Measurements from ENCODE around the gene ADAMTSL3. TPM values are rescaled to one million over a fixed set of nuclear protein-coding genes. Genes with fewer than 3 reads are reported as not detected.
A peak's percentile ranks its signal among the peaks of the same experiment; 100 is the strongest.

Gene ADAMTSL3
- total RNA-seq, 1 experiment from 2014 or later = 1.8 TPM

DNA sequence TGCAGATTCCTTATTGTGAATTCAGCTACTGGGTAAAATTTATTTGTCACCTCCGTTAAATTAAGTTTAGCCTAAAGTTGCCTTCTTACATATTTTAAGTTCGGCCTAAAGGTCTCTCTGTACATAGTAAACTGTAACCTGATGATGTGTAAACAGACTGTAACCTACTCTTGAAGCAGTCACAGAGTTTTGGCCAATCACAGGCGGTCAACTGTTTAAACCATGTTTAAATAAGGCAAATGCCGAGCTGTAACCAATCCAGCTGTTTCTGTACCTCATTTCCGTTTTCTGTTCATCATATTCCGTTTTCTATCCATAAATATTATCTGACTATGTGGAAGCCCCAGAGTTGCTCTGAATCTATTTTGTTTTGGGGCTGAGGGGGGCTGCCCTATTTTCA lies 2.4 kb upstream of the ADAMTSL3 start (continued):
- TF ChIP-seq, protein P1, sequence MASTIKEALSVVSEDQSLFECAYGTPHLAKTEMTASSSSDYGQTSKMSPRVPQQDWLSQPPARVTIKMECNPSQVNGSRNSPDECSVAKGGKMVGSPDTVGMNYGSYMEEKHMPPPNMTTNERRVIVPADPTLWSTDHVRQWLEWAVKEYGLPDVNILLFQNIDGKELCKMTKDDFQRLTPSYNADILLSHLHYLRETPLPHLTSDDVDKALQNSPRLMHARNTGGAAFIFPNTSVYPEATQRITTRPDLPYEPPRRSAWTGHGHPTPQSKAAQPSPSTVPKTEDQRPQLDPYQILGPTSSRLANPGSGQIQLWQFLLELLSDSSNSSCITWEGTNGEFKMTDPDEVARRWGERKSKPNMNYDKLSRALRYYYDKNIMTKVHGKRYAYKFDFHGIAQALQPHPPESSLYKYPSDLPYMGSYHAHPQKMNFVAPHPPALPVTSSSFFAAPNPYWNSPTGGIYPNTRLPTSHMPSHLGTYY (CRISPR knock-in tag; IDR thresholded peaks at IDR 0.05) = no peak
- TF ChIP-seq ZNF138 (CRISPR knock-in tag; conservative IDR thresholded peaks at IDR 0.05) = no peak
- no peak for TF ChIP-seq ESRRA (CRISPR knock-in tag; IDR thresholded peaks at IDR 0.05; ENCODE audit: borderline replicate concordance)
- TF ChIP-seq FOXP1 (CRISPR knock-in tag; IDR thresholded peaks at IDR 0.05; ENCODE audit: borderline replicate concordance) = no peak
- TF ChIP-seq, protein P2, sequence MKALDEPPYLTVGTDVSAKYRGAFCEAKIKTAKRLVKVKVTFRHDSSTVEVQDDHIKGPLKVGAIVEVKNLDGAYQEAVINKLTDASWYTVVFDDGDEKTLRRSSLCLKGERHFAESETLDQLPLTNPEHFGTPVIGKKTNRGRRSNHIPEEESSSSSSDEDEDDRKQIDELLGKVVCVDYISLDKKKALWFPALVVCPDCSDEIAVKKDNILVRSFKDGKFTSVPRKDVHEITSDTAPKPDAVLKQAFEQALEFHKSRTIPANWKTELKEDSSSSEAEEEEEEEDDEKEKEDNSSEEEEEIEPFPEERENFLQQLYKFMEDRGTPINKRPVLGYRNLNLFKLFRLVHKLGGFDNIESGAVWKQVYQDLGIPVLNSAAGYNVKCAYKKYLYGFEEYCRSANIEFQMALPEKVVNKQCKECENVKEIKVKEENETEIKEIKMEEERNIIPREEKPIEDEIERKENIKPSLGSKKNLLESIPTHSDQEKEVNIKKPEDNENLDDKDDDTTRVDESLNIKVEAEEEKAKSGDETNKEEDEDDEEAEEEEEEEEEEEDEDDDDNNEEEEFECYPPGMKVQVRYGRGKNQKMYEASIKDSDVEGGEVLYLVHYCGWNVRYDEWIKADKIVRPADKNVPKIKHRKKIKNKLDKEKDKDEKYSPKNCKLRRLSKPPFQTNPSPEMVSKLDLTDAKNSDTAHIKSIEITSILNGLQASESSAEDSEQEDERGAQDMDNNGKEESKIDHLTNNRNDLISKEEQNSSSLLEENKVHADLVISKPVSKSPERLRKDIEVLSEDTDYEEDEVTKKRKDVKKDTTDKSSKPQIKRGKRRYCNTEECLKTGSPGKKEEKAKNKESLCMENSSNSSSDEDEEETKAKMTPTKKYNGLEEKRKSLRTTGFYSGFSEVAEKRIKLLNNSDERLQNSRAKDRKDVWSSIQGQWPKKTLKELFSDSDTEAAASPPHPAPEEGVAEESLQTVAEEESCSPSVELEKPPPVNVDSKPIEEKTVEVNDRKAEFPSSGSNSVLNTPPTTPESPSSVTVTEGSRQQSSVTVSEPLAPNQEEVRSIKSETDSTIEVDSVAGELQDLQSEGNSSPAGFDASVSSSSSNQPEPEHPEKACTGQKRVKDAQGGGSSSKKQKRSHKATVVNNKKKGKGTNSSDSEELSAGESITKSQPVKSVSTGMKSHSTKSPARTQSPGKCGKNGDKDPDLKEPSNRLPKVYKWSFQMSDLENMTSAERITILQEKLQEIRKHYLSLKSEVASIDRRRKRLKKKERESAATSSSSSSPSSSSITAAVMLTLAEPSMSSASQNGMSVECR (CRISPR knock-in tag; IDR thresholded peaks at IDR 0.05; ENCODE audit: borderline replicate concordance) = no peak

DNA sequence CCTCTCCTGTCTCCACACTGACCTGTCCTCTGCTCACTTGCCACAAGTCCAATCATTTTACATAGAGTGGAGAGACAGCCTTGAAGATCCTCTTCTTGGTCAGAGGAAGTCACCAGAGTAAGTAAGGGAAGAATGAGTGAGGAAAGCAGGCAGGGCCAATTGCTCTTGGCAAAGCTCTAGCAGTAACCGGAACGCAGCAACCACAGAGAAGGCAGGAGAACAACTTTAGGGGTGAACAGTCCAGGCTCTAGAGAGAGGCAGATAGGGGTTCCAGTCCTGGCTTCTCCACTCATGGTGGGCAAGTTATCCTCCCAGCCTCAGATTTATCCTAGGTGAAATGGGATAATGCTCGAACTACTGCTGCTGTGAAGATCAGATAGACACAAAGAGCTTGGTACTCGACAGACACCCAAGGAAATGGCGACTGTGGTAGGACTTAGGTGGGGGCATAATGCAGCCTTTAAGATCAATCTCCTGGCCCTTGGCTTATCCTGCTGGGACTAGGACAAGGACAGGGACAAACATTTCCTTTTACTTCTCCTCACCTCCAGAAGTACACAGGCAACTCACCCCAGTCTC lies 1.2 kb upstream of the ADAMTSL3 start:
- H3K27me3 Mint-ChIP-seq (ENCODE audit: low read depth) = peaks cover 62% of the 10 kb centered on the region
- ChIA-PET CTCF (interaction anchor here (0.6 to 1.6 kb wide), 4 partner anchors 8 to 444 kb away, joined by 3 to 9 read pairs (median 7); no protein-coding TSS in a partner anchor), POLR2A (no interaction called here)
- no peaks in the 10 kb centered on the region for H3K9me3 Mint-ChIP-seq
- H3K4me1 Mint-ChIP-seq = peaks cover 24% of the 10 kb centered on the region
- no peak overlapping the region for H3K27ac Mint-ChIP-seq
- no peak for DNase-seq (ENCODE audit: low spot score)
- H3K36me3 Mint-ChIP-seq = no peaks in the 10 kb centered on the region
- peak overlapping the region; percentile 61 for H3K4me3 Mint-ChIP-seq
- no peak for ATAC-seq
- TF ChIP-seq CREM (CRISPR knock-in tag; IDR thresholded peaks at IDR 0.05) (no peak), HMGA2 (CRISPR knock-in tag; IDR thresholded peaks at IDR 0.05) (no peak), NR3C1 (CRISPR knock-in tag; conservative IDR thresholded peaks at IDR 0.05; ENCODE audit: low read depth) (no peak), ZNF219 (CRISPR knock-in tag; IDR thresholded peaks at IDR 0.05; ENCODE audit: borderline replicate concordance) (no peak), FOXJ3 (CRISPR knock-in tag; IDR thresholded peaks at IDR 0.05; ENCODE audit: borderline replicate concordance) (no peak), MYBL2 (CRISPR knock-in tag; IDR thresholded peaks at IDR 0.05) (no peak), ZNF671 (CRISPR knock-in tag; IDR thresholded peaks at IDR 0.05) (no peak), ZNF232 (CRISPR knock-in tag; IDR thresholded peaks at IDR 0.05) (no peak), ETV6 (CRISPR knock-in tag; IDR thresholded peaks at IDR 0.05) (no peak)
- TF ChIP-seq, protein P3, sequence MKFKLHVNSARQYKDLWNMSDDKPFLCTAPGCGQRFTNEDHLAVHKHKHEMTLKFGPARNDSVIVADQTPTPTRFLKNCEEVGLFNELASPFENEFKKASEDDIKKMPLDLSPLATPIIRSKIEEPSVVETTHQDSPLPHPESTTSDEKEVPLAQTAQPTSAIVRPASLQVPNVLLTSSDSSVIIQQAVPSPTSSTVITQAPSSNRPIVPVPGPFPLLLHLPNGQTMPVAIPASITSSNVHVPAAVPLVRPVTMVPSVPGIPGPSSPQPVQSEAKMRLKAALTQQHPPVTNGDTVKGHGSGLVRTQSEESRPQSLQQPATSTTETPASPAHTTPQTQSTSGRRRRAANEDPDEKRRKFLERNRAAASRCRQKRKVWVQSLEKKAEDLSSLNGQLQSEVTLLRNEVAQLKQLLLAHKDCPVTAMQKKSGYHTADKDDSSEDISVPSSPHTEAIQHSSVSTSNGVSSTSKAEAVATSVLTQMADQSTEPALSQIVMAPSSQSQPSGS (CRISPR knock-in tag; IDR thresholded peaks at IDR 0.05; ENCODE audit: borderline replicate concordance, low read depth) = no peak
- TF ChIP-seq, protein P4, sequence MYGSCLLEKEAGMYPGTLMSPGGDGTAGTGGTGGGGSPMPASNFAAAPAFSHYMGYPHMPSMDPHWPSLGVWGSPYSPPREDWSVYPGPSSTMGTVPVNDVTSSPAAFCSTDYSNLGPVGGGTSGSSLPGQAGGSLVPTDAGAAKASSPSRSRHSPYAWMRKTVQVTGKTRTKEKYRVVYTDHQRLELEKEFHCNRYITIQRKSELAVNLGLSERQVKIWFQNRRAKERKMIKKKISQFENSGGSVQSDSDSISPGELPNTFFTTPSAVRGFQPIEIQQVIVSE (CRISPR knock-in tag; IDR thresholded peaks at IDR 0.05; ENCODE audit: borderline replicate concordance) = no peak
- TF ChIP-seq, protein P5, sequence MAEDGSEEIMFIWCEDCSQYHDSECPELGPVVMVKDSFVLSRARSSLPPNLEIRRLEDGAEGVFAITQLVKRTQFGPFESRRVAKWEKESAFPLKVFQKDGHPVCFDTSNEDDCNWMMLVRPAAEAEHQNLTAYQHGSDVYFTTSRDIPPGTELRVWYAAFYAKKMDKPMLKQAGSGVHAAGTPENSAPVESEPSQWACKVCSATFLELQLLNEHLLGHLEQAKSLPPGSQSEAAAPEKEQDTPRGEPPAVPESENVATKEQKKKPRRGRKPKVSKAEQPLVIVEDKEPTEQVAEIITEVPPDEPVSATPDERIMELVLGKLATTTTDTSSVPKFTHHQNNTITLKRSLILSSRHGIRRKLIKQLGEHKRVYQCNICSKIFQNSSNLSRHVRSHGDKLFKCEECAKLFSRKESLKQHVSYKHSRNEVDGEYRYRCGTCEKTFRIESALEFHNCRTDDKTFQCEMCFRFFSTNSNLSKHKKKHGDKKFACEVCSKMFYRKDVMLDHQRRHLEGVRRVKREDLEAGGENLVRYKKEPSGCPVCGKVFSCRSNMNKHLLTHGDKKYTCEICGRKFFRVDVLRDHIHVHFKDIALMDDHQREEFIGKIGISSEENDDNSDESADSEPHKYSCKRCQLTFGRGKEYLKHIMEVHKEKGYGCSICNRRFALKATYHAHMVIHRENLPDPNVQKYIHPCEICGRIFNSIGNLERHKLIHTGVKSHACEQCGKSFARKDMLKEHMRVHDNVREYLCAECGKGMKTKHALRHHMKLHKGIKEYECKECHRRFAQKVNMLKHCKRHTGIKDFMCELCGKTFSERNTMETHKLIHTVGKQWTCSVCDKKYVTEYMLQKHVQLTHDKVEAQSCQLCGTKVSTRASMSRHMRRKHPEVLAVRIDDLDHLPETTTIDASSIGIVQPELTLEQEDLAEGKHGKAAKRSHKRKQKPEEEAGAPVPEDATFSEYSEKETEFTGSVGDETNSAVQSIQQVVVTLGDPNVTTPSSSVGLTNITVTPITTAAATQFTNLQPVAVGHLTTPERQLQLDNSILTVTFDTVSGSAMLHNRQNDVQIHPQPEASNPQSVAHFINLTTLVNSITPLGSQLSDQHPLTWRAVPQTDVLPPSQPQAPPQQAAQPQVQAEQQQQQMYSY (CRISPR knock-in tag; IDR thresholded peaks at IDR 0.05) = no peak
- TF ChIP-seq, protein P6, sequence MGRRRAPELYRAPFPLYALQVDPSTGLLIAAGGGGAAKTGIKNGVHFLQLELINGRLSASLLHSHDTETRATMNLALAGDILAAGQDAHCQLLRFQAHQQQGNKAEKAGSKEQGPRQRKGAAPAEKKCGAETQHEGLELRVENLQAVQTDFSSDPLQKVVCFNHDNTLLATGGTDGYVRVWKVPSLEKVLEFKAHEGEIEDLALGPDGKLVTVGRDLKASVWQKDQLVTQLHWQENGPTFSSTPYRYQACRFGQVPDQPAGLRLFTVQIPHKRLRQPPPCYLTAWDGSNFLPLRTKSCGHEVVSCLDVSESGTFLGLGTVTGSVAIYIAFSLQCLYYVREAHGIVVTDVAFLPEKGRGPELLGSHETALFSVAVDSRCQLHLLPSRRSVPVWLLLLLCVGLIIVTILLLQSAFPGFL (CRISPR knock-in tag; IDR thresholded peaks at IDR 0.05; ENCODE audit: borderline replicate concordance) = no peak
- TF ChIP-seq, protein P7, sequence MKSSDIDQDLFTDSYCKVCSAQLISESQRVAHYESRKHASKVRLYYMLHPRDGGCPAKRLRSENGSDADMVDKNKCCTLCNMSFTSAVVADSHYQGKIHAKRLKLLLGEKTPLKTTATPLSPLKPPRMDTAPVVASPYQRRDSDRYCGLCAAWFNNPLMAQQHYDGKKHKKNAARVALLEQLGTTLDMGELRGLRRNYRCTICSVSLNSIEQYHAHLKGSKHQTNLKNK (CRISPR knock-in tag; IDR thresholded peaks at IDR 0.05) = no peak
- TF ChIP-seq, protein P8, sequence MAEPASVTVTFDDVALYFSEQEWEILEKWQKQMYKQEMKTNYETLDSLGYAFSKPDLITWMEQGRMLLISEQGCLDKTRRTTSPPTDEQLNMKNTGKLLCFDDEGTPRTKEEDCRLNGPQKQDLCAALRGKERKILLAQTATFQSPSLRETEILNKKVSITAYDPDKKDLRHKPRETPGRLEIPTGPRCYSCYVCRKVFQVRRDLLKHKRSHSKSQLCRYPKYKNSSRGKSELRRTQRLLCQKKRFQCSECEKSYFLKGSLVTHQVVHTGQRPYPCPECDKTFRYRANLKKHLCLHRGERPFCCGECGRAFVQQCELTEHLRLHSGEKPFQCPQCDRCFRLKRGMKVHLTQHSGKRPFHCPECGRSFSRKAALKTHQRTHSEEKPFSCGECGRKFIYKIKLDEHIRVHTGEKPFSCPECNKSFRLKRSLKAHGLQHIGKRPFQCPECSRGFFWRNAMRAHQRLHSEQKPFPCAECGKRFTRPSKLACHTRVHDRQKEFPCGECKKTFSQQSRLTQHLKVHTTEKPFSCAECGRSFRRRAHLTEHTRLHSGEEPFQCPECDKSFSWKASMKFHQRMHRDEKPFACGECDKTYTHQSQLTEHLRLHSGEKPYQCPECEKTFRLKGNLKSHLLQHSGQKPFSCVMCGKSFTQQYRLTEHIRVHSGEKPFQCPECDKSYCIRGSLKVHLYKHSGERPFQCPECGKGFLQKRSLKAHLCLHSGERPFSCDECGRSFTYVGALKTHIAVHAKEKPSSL (CRISPR knock-in tag; conservative IDR thresholded peaks at IDR 0.05) = no peak
